ENCODE measurements around the gene LGALS3BP.

DNA sequence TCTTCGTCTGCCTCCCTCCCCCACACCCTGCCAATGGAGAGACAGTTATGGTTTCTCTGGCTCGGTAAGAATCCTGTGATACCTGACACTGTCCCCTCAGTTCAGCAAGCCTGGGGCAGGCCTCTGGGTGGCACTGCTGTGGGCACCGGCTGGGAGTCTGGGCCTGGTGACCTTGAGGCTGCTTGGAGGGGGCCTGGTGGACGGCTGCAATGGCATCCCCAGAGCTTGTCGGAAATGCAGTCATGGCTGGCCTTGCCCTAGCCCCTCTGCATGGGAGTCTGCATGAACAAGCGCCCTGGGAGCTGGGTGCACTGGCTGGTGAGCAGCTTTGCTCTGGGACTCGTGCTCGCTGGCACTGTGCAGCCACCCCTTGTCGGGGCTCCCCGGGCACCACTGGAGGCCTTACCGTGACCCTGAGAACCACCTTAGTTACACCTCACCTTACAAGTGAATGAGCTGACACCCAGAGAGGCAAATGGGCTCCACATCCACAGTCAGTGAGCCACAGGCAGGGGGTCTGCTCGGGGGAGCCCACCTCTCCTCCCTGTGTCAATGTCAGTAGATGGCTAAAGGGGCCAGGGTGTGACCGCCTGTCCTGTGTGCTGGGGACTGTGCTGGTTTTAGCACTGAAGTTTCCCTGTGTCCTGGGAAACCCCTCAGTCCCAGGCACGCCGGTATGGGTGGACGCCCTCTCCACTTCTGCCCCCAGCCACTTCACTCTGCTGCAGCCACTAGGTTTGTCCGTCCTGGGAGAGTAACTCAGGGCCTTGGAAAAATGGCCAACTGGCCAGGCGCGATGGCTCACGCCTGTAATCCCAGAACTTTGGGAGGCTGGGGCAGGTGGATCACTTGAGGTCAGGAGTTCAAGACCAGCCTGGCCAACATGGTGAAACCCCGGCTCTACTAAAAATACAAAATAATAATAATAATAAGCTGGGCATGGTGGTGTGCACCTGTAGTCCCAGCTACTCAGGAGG lies 1.4 kb downstream of the LGALS3BP start:
- no peak for TF ChIP-seq POLR2A (IDR thresholded peaks at IDR 0.05; ENCODE audit: low read depth, low read length)
- no peak for TF ChIP-seq TAF1 (IDR thresholded peaks at IDR 0.05; ENCODE audit: low read depth, low read length)
- no peak for TF ChIP-seq POLR2AphosphoS5 (IDR thresholded peaks at IDR 0.05; ENCODE audit: low read depth, low read length)
- no peak for TF ChIP-seq SPI1 (IDR thresholded peaks at IDR 0.05; ENCODE audit: low read depth, low read length)

Data from GM12891 (cell line).